ENCODE data around the gene TSHZ2.

DNA sequence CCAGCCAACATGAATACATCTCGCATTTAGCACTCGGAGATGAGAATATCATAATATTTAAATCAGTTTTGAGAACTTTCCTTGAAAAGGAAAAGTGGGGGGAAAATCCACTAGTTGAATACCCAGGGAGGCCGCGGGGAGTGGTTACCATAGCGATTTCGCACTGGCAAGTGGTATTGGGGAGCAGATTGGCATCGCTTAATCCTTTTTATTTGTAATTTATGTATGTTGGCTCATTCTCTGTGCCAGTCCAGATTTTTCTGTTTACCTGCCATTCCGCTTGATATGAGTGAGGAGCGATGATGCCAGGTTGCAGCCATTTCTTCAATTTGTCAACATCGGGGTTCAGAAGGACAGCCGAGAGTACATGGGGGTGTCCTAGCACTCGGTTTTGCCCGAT lies 329.7 kb downstream of the TSHZ2 start:
- TF ChIP-seq, protein P1, sequence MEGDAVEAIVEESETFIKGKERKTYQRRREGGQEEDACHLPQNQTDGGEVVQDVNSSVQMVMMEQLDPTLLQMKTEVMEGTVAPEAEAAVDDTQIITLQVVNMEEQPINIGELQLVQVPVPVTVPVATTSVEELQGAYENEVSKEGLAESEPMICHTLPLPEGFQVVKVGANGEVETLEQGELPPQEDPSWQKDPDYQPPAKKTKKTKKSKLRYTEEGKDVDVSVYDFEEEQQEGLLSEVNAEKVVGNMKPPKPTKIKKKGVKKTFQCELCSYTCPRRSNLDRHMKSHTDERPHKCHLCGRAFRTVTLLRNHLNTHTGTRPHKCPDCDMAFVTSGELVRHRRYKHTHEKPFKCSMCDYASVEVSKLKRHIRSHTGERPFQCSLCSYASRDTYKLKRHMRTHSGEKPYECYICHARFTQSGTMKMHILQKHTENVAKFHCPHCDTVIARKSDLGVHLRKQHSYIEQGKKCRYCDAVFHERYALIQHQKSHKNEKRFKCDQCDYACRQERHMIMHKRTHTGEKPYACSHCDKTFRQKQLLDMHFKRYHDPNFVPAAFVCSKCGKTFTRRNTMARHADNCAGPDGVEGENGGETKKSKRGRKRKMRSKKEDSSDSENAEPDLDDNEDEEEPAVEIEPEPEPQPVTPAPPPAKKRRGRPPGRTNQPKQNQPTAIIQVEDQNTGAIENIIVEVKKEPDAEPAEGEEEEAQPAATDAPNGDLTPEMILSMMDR (IDR thresholded peaks at IDR 0.05) = no peak
- no peak for TF ChIP-seq POLR2A (IDR thresholded peaks at IDR 0.05)

All from testis (tissue), 2 donors.